IMR-90 (cell line): ENCODE data around the gene MCF2L2. TPM values are rescaled to one million over a fixed set of nuclear protein-coding genes. Genes with fewer than 3 reads are reported as not detected.

Source experiments
- ATAC-seq: fragments of 200-7000 bp; cut with Tn5 transposase; 2 replicates; pipeline ENCODE4 v1.9.1; 2020; ENCODE audit warnings: low read depth, mild to moderate bottlenecking, moderate library complexity
- BruUV-seq: library from RNA; stranded (reverse); fragments of 400-500 nt; replicated peaks from 2 replicates; lab custom pipeline; 2021; lab: Mats Ljungman, UMichigan
- CTCF ChIA-PET: fragments of 300-600 bp; formaldehyde crosslinking; extraction: SDS; loops from one replicate; lab custom pipeline; 2021; ENCODE audit warnings: antibody characterized with exemption; lab: Yijun Ruan, JAX
- POLR2A ChIA-PET: fragments of 300-600 bp; sonication (Branson Sonifier 250); formaldehyde crosslinking; loops from one replicate; lab custom pipeline; 2022; ENCODE audit warnings: antibody characterized with exemption; ENCODE audit not compliant: unreplicated experiment; lab: Charles Lee
- DNase-seq: peaks from one replicate; pipeline ENCODE4 v3.0.0; 2013
- H2AFZ ChIP-seq: replicated peaks from 2 replicates; pipeline ENCODE3; 2013; ENCODE audit warnings: low read length, mild to moderate bottlenecking; ENCODE audit not compliant: poor library complexity
- H2AK5ac ChIP-seq: 2 replicates; pipeline ENCODE4 v1.6.1; 2013; ENCODE audit warnings: low read depth, low read length, inconsistent platforms
- H2AK9ac ChIP-seq: replicated peaks from 2 replicates; pipeline ENCODE3; 2013; ENCODE audit warnings: mild to moderate bottlenecking, low read depth, low read length, moderate library complexity; ENCODE audit not compliant: poor library complexity
- H2BK120ac ChIP-seq: 2 replicates; pipeline ENCODE4 v1.6.1; 2013; ENCODE audit warnings: low read depth, low read length, inconsistent platforms
- H2BK15ac ChIP-seq: 3 replicates; pipeline ENCODE4 v1.6.1; 2013; ENCODE audit warnings: low read depth, low read length, inconsistent platforms
- H2BK20ac ChIP-seq: 2 replicates; pipeline ENCODE4 v1.6.1; 2013; ENCODE audit warnings: low read depth, mild to moderate bottlenecking, inconsistent platforms, low read length, moderate library complexity
- H2BK5ac ChIP-seq: 2 replicates; pipeline ENCODE4 v1.6.1; 2013; ENCODE audit warnings: mild to moderate bottlenecking, low read depth, low read length, inconsistent platforms; ENCODE audit not compliant: poor library complexity, severe bottlenecking
- H3K14ac ChIP-seq: replicated peaks from 2 replicates; pipeline ENCODE4 v1.6.1; 2013; ENCODE audit warnings: low read depth, low read length, inconsistent platforms
- H3K18ac ChIP-seq: 2 replicates; pipeline ENCODE4 v1.6.1; 2013; ENCODE audit warnings: low read depth, low read length, control low read depth
- H3K23ac ChIP-seq: 2 replicates; pipeline ENCODE4 v1.6.1; 2013; ENCODE audit warnings: low read depth, low read length, inconsistent platforms
- H3K27ac ChIP-seq: 2 replicates; pipeline ENCODE4 v1.5.1; 2013; ENCODE audit warnings: mild to moderate bottlenecking, control low read depth, low read length; ENCODE audit not compliant: insufficient read depth
- H3K27me3 ChIP-seq: 2 replicates; pipeline ENCODE4 v1.6.1; 2013; ENCODE audit warnings: low read length; ENCODE audit not compliant: control insufficient read depth, insufficient read depth
- H3K36me3 ChIP-seq: 2 replicates; pipeline ENCODE4 v1.6.1; 2013; ENCODE audit warnings: low read length, mixed read lengths; ENCODE audit not compliant: control insufficient read depth, insufficient read depth
- H3K4ac ChIP-seq: 2 replicates; pipeline ENCODE4 v1.6.1; 2013; ENCODE audit warnings: low read depth, low read length, inconsistent platforms
- H3K4me1 ChIP-seq: 2 replicates; pipeline ENCODE4 v1.6.1; 2013; ENCODE audit warnings: low read length, mixed read lengths; ENCODE audit not compliant: control insufficient read depth, insufficient read depth
- H3K4me2 ChIP-seq: 2 replicates; pipeline ENCODE4 v1.6.1; 2013; ENCODE audit warnings: low read depth, mild to moderate bottlenecking, control low read depth, low read length, moderate library complexity
- H3K4me3 ChIP-seq: 2 replicates; pipeline ENCODE4 v1.5.1; 2013; ENCODE audit warnings: low read depth, mild to moderate bottlenecking, control low read depth, low read length, moderate library complexity; ENCODE audit not compliant: insufficient read depth
- H3K56ac ChIP-seq: 2 replicates; pipeline ENCODE4 v1.6.1; 2013; ENCODE audit warnings: low read length, inconsistent platforms; ENCODE audit not compliant: insufficient read depth; ENCODE audit errors: extremely low read depth
- H3K79me1 ChIP-seq, 2 experiments: 2 replicates each; pipeline ENCODE4 v1.6.1; 2013; ENCODE audit warnings: low read length in 2 of 2, inconsistent platforms in 1 of 2, low read depth in 1 of 2
- H3K9ac ChIP-seq: 2 replicates; pipeline ENCODE4 v1.6.1; 2013; ENCODE audit warnings: low read depth, low read length, control low read depth
- H3K9me1 ChIP-seq: 2 replicates; pipeline ENCODE4 v1.6.1; 2013; ENCODE audit warnings: low read length, inconsistent platforms; ENCODE audit not compliant: insufficient read depth
- H3K9me3 ChIP-seq: 2 replicates; pipeline ENCODE4 v1.6.1; 2013; ENCODE audit warnings: low read length; ENCODE audit not compliant: control insufficient read depth, insufficient read depth
- H4K20me1 ChIP-seq: 2 replicates; pipeline ENCODE4 v1.6.1; 2013; ENCODE audit warnings: low read length, inconsistent platforms; ENCODE audit not compliant: insufficient read depth
- H4K5ac ChIP-seq: 2 replicates; pipeline ENCODE4 v1.6.1; 2013; ENCODE audit warnings: mild to moderate bottlenecking, low read depth, low read length, control low read depth
- H4K8ac ChIP-seq, 2 experiments: 2 replicates each; pipeline ENCODE4 v1.6.1; 2013; ENCODE audit warnings: low read depth in 2 of 2, low read length in 2 of 2, control low read depth in 1 of 2, inconsistent platforms in 1 of 2
- H4K91ac ChIP-seq: 2 replicates; pipeline ENCODE4 v1.6.1; 2013; ENCODE audit warnings: low read depth, low read length, inconsistent platforms; ENCODE audit not compliant: insufficient read depth
- WGBS, 2 experiments: methylation state at CpG; one replicate each; pipeline versions ENCODE4 v1.1.5 to v1.1.7; 2013; ENCODE audit warnings: missing lambda C conversion rate in 2 of 2; ENCODE audit not compliant: insufficient read length in 1 of 2; ENCODE audit errors: extremely low coverage in 2 of 2; 5-methylcytosine and 5-hydroxymethylcytosine counted together
- dilution Hi-C: fragments of 300-500 bp; cut with HindIII; formaldehyde crosslinking; loops from one replicate; pipeline ENCODE4 v1.14.3; 2018; ENCODE audit warnings: low sequenced_read_pairs; ENCODE audit not compliant: unreplicated experiment
- in situ Hi-C: fragments of 300-500 bp; cut with MboI; formaldehyde crosslinking; loops from 3 replicates; pipeline ENCODE4 v1.14.3; 2019; ENCODE audit warnings: low sequenced_read_pairs, inconsistent platforms, mixed read lengths
- intact Hi-C: fragments of 100-400 bp; cut with micrococcal nuclease; formaldehyde crosslinking; loops from 2 replicates; pipeline ENCODE4 v1.10.0; 2022
- polyA plus RNA-seq, 3 experiments: library from polyadenylated mRNA; depleted of rRNA; stranded (reverse); fragments of >200 nt; gene quantifications; 2 replicates each; pipeline ENCODE4 v1.2.3, GENCODE V29; 2012; ENCODE audit warnings: low replicate concordance in 1 of 3
- total RNA-seq: library from RNA; depleted of rRNA; stranded (reverse); fragments of >200 nt; gene quantifications from 2 replicates; pipeline ENCODE4 v1.2.3, GENCODE V29; 2012
- TF ChIP-seq, protein P1 (sequence below): fragments of 150-350 bp; IDR thresholded peaks from 2 replicates; pipeline ENCODE4 v1.6.1; 2016; ENCODE audit warnings: low read depth, mild to moderate bottlenecking, low read length, moderate library complexity, borderline replicate concordance

The MCF2L2 gene
- total and polyA plus RNA-seq, 2 of the 4 experiments (the other 2 are of a cell fraction): under 0.01 TPM; not detected in 1

DNA sequence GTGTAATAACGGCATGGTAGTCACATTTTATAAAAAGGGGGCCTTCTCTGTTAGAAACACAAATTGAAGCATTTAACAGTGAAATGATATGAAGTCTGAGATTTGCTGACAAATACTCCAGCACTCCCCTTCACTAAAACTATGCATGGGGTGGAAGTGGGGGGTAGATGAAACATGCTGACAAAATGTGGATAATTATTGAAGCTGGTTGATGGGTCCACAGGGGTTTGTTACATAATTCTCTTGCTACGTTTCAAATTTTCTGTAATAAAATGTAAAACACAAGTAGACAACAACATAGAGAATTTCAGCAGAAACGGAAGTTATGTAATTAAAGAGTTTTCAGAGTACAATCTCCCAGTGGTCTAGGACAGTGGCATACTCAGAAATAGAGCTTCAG lies 37.0 kb downstream of the MCF2L2 start:
- H4K5ac ChIP-seq: no peak overlapping the region
- H3K9me3 ChIP-seq: no peaks in the 10 kb centered on the region
- no peak overlapping the region for H2AFZ ChIP-seq
- no peak overlapping the region for H3K18ac ChIP-seq
- H4K20me1 ChIP-seq: no peaks in the 10 kb centered on the region
- no peak overlapping the region for H3K27ac ChIP-seq
- CTCF ChIA-PET: interaction anchor here (0.6 to 1.1 kb wide), 2 partner anchors 22 to 403 kb away, joined by 3 to 4 read pairs; no protein-coding TSS in a partner anchor
- no peak overlapping the region for H4K8ac ChIP-seq
- H3K4me1 ChIP-seq: no peaks in the 10 kb centered on the region
- in situ Hi-C loops (loop anchor here (25.0 kb wide), 2 partner anchors 479 to 679 kb away; no protein-coding TSS in a partner anchor), dilution Hi-C loops (no loop called here), intact Hi-C loops (no loop called here)
- WGBS, 2 experiments: no CpG with 5 or more reads among the region's 3 CpGs
- DNase-seq: no peak
- H2AK9ac ChIP-seq: no peak overlapping the region
- H2BK20ac ChIP-seq: no peak overlapping the region
- no peak overlapping the region for H3K4me3 ChIP-seq
- H2AK5ac ChIP-seq: no peak overlapping the region
- no peak overlapping the region for H2BK15ac ChIP-seq
- H3K56ac ChIP-seq: no peak overlapping the region
- no peak overlapping the region for H3K23ac ChIP-seq
- TF ChIP-seq, protein P1, sequence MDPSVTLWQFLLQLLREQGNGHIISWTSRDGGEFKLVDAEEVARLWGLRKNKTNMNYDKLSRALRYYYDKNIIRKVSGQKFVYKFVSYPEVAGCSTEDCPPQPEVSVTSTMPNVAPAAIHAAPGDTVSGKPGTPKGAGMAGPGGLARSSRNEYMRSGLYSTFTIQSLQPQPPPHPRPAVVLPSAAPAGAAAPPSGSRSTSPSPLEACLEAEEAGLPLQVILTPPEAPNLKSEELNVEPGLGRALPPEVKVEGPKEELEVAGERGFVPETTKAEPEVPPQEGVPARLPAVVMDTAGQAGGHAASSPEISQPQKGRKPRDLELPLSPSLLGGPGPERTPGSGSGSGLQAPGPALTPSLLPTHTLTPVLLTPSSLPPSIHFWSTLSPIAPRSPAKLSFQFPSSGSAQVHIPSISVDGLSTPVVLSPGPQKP: no peak
- no peak overlapping the region for H2BK5ac ChIP-seq
- no peak overlapping the region for H3K9ac ChIP-seq
- no peak overlapping the region for H3K4ac ChIP-seq
- no peak overlapping the region for H3K4me2 ChIP-seq
- no peaks in the 10 kb centered on the region for H3K9me1 ChIP-seq
- H3K79me1 ChIP-seq: no peaks in the 10 kb centered on the region
- POLR2A ChIA-PET: no interaction called here
- no peak for ATAC-seq
- no peaks in the 10 kb centered on the region for H3K36me3 ChIP-seq
- no peak overlapping the region for H2BK120ac ChIP-seq
- H3K14ac ChIP-seq: no peak overlapping the region
- BruUV-seq: no TSS peak
- H4K91ac ChIP-seq: no peak overlapping the region
- H3K27me3 ChIP-seq: peaks cover 32% of the 10 kb centered on the region
